Cardiac muscle cell (in vitro differentiated cells and primary cell): ENCODE results near the gene MGMT. TPM values are rescaled to one million over a fixed set of nuclear protein-coding genes. Genes with fewer than 3 reads are reported as not detected.

Experiments used
- DNase-seq, 2 donors: peaks; one replicate each; pipeline versions ENCODE4 v3.0.0 to v3.0.0-alpha.2; 2010 to 2017; ENCODE audit warnings: low read depth in 1 of 2, low spot score in 1 of 2
- H3K27ac ChIP-seq: fragments of 200-600 bp; sonication (generic); 2 replicates; pipeline ENCODE4 v1.5.1; 2016
- H3K27me3 ChIP-seq: fragments of 200-600 bp; sonication (generic); 2 replicates; pipeline ENCODE4 v1.6.0; 2016; ENCODE audit warnings: control low read depth
- H3K36me3 ChIP-seq: fragments of 200-600 bp; sonication (generic); 2 replicates; pipeline ENCODE4 v1.5.1; 2016; ENCODE audit warnings: control low read depth
- H3K4me1 ChIP-seq: fragments of 200-600 bp; sonication (generic); 2 replicates; pipeline ENCODE4 v1.8.1; 2017; ENCODE audit warnings: low read depth, mild to moderate bottlenecking, mixed run types
- H3K4me3 ChIP-seq: fragments of 200-600 bp; sonication (generic); 2 replicates; pipeline ENCODE4 v1.5.1; 2016; ENCODE audit warnings: mild to moderate bottlenecking
- H3K9me3 ChIP-seq: fragments of 200-600 bp; sonication (generic); 2 replicates; pipeline ENCODE4 v1.5.1; 2017; ENCODE audit warnings: low read depth, mild to moderate bottlenecking, control low read depth
- CTCF ChIP-seq: IDR thresholded peaks from 2 replicates; pipeline ENCODE4 v1.5.1; 2012; ENCODE audit warnings: low read depth, mild to moderate bottlenecking, low read length
- polyA plus RNA-seq: library from polyadenylated mRNA; unstranded; fragments of >200 nt; fragmentation: Nextera tagmentation; extraction: Ambion mirVana; gene quantifications from 2 replicates; pipeline ENCODE4 v1.2.1, GENCODE V29; 2016
- total RNA-seq: library from RNA; depleted of rRNA; stranded (reverse); fragments of >200 nt; gene quantifications from 2 replicates; pipeline ENCODE4 v1.2.3, GENCODE V29; 2016

MGMT gene
- total and polyA plus RNA-seq, 2 experiments from 2014 or later: 21.8 to 28.0 TPM

- Histone ChIP-seq H3K27ac (no peak overlapping the region), H3K9me3 (no peaks in the 10 kb centered on the region), H3K4me3 (no peak overlapping the region), H3K36me3 (no peaks in the 10 kb centered on the region), H3K27me3 (no peaks in the 10 kb centered on the region), H3K4me1 (no peaks in the 10 kb centered on the region)
- DNase-seq: no peak
- TF ChIP-seq CTCF: no peak
Measured at GRCh38 chr10:129562487-129562886, 95.4 kb downstream of the MGMT start.

- Histone ChIP-seq H3K4me1 (no peaks in the 10 kb centered on the region), H3K9me3 (no peaks in the 10 kb centered on the region), H3K36me3 (no peaks in the 10 kb centered on the region), H3K4me3 (no peak overlapping the region), H3K27me3 (no peaks in the 10 kb centered on the region), H3K27ac (no peak overlapping the region)
- TF ChIP-seq CTCF: no peak
- no peak for DNase-seq
Measured at GRCh38 chr10:129564923-129565322, 97.9 kb downstream of the MGMT start.

GRCh38 chr10:129568583-129569344, 101.7 kb downstream of the MGMT start:
- Histone ChIP-seq H3K27ac (no peak overlapping the region), H3K4me3 (no peak overlapping the region), H3K9me3 (no peaks in the 10 kb centered on the region), H3K4me1 (no peaks in the 10 kb centered on the region), H3K36me3 (no peaks in the 10 kb centered on the region), H3K27me3 (no peaks in the 10 kb centered on the region)
- DNase-seq: peak in 1 of 2 donors; percentile 36
- no peak for TF ChIP-seq CTCF

GRCh38 chr10:129570185-129570584, 103.1 kb downstream of the MGMT start:
- H3K27me3 ChIP-seq: no peaks in the 10 kb centered on the region
- no peak overlapping the region for H3K4me3 ChIP-seq
- H3K9me3 ChIP-seq: no peaks in the 10 kb centered on the region
- no peaks in the 10 kb centered on the region for H3K4me1 ChIP-seq
- H3K36me3 ChIP-seq: no peaks in the 10 kb centered on the region
- no peak for DNase-seq
- H3K27ac ChIP-seq: no peak overlapping the region
- no peak for TF ChIP-seq CTCF

GRCh38 chr10:129579228-129579627, 112.2 kb downstream of the MGMT start:
- H3K4me3 ChIP-seq: no peak overlapping the region
- H3K36me3 ChIP-seq: no peaks in the 10 kb centered on the region
- no peak for DNase-seq
- H3K4me1 ChIP-seq: no peaks in the 10 kb centered on the region
- no peaks in the 10 kb centered on the region for H3K9me3 ChIP-seq
- no peak overlapping the region for H3K27ac ChIP-seq
- H3K27me3 ChIP-seq: no peaks in the 10 kb centered on the region
- TF ChIP-seq CTCF: no peak
